Glutamatergic neuron (in vitro differentiated cells): Measurements from ENCODE around the gene CCDC8. TPM values are rescaled to one million over a fixed set of nuclear protein-coding genes. Genes with fewer than 3 reads are reported as not detected.
A peak's percentile ranks its signal among the peaks of the same experiment; 100 is the strongest.

Source experiments
- DNase-seq: peaks from one replicate; pipeline ENCODE4 v3.0.0; 2022
- H3K27ac Mint-ChIP-seq: one replicate; pipeline ENCODE4 v1.8.0; 2020; ENCODE audit warnings: mild to moderate bottlenecking, mixed read lengths, inconsistent platforms; ENCODE audit not compliant: unreplicated experiment
- H3K27me3 Mint-ChIP-seq: one replicate; pipeline ENCODE4 v1.8.0; 2020; ENCODE audit warnings: mild to moderate bottlenecking, moderate library complexity, mixed read lengths, inconsistent platforms; ENCODE audit not compliant: unreplicated experiment
- H3K36me3 Mint-ChIP-seq: one replicate; pipeline ENCODE4 v1.8.0; 2020; ENCODE audit warnings: mild to moderate bottlenecking, mixed read lengths, inconsistent platforms; ENCODE audit not compliant: unreplicated experiment
- H3K4me1 Mint-ChIP-seq: one replicate; pipeline ENCODE4 v1.8.0; 2020; ENCODE audit warnings: mild to moderate bottlenecking, low read depth, mixed read lengths, inconsistent platforms; ENCODE audit not compliant: unreplicated experiment
- H3K4me3 Mint-ChIP-seq: one replicate; pipeline ENCODE4 v1.8.0; 2020; ENCODE audit warnings: mild to moderate bottlenecking, mixed read lengths, inconsistent platforms; ENCODE audit not compliant: unreplicated experiment
- H3K9me3 Mint-ChIP-seq: one replicate; pipeline ENCODE4 v1.8.0; 2020; ENCODE audit warnings: mild to moderate bottlenecking, moderate library complexity, mixed read lengths, inconsistent platforms; ENCODE audit not compliant: unreplicated experiment
- long read RNA-seq: library from polyadenylated mRNA; unstranded; transcript quantifications from one replicate; pipeline ENCODE4 v2.0.0, GENCODE V29; 2020; ENCODE audit not compliant: unreplicated experiment
- total RNA-seq: library from RNA; stranded (reverse); fragmentation: NEBNext Ultra II Directional; extraction: Animal tissue kit (Norgen Biotek cat#: 25700); gene quantifications from one replicate; pipeline ENCODE4 v1.2.1, GENCODE V29; 2021; ENCODE audit not compliant: unreplicated experiment
- TF ChIP-seq, protein P1 (sequence below): fragments of 200-600 bp; sonication (generic); IDR thresholded peaks from one replicate; pipeline ENCODE4 v1.5.0; 2021; ENCODE audit not compliant: partially characterized antibody, unreplicated experiment

Gene CCDC8, protein sequence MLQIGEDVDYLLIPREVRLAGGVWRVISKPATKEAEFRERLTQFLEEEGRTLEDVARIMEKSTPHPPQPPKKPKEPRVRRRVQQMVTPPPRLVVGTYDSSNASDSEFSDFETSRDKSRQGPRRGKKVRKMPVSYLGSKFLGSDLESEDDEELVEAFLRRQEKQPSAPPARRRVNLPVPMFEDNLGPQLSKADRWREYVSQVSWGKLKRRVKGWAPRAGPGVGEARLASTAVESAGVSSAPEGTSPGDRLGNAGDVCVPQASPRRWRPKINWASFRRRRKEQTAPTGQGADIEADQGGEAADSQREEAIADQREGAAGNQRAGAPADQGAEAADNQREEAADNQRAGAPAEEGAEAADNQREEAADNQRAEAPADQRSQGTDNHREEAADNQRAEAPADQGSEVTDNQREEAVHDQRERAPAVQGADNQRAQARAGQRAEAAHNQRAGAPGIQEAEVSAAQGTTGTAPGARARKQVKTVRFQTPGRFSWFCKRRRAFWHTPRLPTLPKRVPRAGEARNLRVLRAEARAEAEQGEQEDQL
- 6.3 TPM for total RNA-seq
- long read RNA-seq, partial matches to known transcripts: 0 of 3 reads
- long read RNA-seq, other reads (novel, unspliced or antisense): 0 of 3 reads

DNA sequence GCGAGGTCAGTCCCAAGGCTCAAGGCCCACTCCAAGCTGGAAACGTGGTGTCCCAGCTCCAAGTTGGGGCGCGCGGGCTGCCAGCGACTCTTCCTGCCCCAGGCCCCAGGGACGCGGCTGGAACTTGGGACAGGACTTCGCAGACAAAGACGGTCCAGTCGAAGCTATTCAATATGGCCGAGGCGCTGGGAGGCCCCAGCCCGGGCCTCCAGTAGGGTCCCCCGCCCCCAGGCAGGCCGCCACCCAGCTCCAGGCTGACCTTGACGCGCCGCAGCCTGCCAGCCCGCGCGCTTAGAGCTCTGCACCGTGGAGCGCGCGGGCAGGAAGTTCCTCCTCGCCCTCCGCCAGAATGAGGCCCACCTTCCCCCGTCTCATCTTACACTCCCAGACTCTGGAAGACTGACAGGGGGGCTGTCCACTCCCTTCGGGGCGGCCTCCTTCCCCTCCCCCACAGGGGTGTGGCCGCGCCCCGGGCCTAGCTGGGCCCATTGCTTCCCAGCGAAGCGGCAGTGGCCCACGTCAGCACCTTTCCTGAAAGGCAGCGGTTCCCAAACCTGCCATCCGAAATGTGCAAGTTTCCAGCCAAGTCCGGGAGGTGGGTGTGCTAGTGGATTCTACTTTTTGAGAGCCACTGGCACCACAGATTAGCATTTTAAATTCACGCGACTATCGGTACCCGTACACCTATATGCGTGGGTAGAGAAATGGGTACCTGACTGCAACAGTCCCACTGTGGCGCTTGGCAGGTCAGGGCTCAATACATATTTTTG lies at the start of gene CCDC8:
CCDC8 (minus strand) TSS at position 303 of the 770 bp plus-strand sequence. CDS start 754 bp downstream, outside the sequence.
- peaks cover 6% of the 10 kb centered on the region for H3K4me1 Mint-ChIP-seq
- TF ChIP-seq, protein P1, sequence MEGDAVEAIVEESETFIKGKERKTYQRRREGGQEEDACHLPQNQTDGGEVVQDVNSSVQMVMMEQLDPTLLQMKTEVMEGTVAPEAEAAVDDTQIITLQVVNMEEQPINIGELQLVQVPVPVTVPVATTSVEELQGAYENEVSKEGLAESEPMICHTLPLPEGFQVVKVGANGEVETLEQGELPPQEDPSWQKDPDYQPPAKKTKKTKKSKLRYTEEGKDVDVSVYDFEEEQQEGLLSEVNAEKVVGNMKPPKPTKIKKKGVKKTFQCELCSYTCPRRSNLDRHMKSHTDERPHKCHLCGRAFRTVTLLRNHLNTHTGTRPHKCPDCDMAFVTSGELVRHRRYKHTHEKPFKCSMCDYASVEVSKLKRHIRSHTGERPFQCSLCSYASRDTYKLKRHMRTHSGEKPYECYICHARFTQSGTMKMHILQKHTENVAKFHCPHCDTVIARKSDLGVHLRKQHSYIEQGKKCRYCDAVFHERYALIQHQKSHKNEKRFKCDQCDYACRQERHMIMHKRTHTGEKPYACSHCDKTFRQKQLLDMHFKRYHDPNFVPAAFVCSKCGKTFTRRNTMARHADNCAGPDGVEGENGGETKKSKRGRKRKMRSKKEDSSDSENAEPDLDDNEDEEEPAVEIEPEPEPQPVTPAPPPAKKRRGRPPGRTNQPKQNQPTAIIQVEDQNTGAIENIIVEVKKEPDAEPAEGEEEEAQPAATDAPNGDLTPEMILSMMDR: no peak
- peak within 1 kb of the TSS; percentile 83 for H3K4me3 Mint-ChIP-seq
- H3K27ac Mint-ChIP-seq: peak within 1 kb of the TSS; percentile 62
- H3K9me3 Mint-ChIP-seq: peaks cover 5% of the 10 kb centered on the region
- no peaks in the 10 kb centered on the region for H3K36me3 Mint-ChIP-seq
- DNase-seq: peak; percentile 70
- H3K27me3 Mint-ChIP-seq: peaks cover 8% of the 10 kb centered on the region

DNA sequence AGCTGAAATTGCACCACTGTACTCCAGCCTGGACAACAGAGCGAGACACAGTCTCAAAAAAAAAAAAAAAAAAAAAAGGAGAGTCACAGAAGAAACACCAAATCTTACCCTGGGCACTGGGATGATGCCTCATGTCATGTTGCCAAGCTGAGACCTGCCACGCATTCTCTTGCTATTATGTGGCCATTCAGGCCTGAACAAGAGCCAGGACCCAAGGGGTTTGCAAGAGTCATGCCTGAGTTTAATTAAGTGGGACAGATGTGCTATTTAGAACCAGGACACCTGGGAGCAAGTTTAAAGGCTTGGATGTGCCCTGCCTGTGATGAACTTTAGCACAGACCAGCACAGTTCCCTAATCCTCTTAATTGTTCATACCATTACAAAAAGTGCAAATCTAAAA lies 48.2 kb upstream of the CCDC8 start:
- Mint-ChIP-seq H3K36me3 (no peaks in the 10 kb centered on the region), H3K9me3 (no peaks in the 10 kb centered on the region), H3K4me1 (peaks cover 4% of the 10 kb centered on the region), H3K4me3 (no peak overlapping the region), H3K27ac (peak overlapping the region; percentile 33), H3K27me3 (peaks cover 1% of the 10 kb centered on the region)
- DNase-seq: no peak
- TF ChIP-seq, protein P1: no peak

DNA sequence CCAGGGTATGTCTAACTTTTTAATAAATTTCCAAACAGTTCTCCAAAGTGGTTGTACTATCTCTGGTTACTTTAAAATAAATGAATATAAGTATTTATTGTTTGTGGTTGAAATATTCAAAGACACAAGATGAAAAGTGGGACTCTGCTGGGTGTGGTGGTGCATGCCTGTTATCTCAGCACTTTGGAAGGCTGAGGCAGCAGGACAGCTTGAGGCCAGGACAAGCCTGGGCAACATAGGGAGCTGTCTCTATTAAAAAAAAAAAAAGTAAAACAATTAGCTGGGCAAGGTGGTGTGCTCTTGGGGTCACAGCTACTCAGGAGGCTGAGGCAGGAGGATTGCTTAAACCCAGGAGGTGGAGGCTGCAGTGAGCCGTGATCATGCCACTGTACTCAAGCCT lies 47.6 kb upstream of the CCDC8 start:
- H3K36me3 Mint-ChIP-seq: no peaks in the 10 kb centered on the region
- H3K4me3 Mint-ChIP-seq: no peak overlapping the region
- H3K4me1 Mint-ChIP-seq: peaks cover 4% of the 10 kb centered on the region
- H3K27me3 Mint-ChIP-seq: peaks cover 1% of the 10 kb centered on the region
- no peaks in the 10 kb centered on the region for H3K9me3 Mint-ChIP-seq
- TF ChIP-seq, protein P1: no peak
- no peak overlapping the region for H3K27ac Mint-ChIP-seq
- no peak for DNase-seq

DNA sequence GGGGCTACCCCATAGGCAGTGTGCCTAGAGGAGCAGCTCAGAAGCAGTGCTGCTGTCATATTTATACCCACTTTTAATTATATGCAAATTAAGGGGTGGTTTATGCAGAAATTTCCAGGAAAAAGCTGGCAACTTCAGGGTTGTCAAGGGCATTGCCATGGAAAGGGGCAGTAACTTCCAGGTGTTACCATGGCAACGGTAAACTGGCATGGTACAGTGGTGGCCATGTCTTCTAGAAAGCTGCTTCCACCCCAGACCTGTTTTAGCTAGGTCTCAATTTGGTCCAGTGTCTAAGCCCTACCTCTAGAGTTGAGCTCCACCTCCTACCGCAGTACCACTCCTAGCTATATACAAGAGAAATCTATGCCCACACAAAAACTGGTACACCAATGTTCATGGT lies 46.7 kb upstream of the CCDC8 start:
- H3K9me3 Mint-ChIP-seq: no peaks in the 10 kb centered on the region
- no peaks in the 10 kb centered on the region for H3K36me3 Mint-ChIP-seq
- no peak overlapping the region for H3K4me3 Mint-ChIP-seq
- TF ChIP-seq, protein P1: no peak
- no peak for DNase-seq
- H3K4me1 Mint-ChIP-seq: peaks cover 4% of the 10 kb centered on the region
- peaks cover 1% of the 10 kb centered on the region for H3K27me3 Mint-ChIP-seq
- no peak overlapping the region for H3K27ac Mint-ChIP-seq
